GM12878 (cell line): Measurements from ENCODE around the gene NTM. TPM values are rescaled to one million over a fixed set of nuclear protein-coding genes. Genes with fewer than 3 reads are reported as not detected.

ENCODE experiments used
- ATAC-seq: fragments of 200-7000 bp; cut with Tn5 transposase; 3 replicates; pipeline ENCODE4 v1.9.1; 2020; ENCODE audit warnings: mild to moderate bottlenecking, moderate library complexity
- BruUV-seq: library from RNA; stranded (reverse); fragments of 400-500 nt; replicated peaks from 2 replicates; lab custom pipeline; 2021; lab: Mats Ljungman, UMichigan
- CTCF ChIA-PET: fragments of 300-600 bp; sonication (Branson Sonifier 250); formaldehyde crosslinking; extraction: SDS; loops from one replicate; lab custom pipeline; 2021; ENCODE audit warnings: inconsistent platforms; lab: Yijun Ruan, JAX
- POLR2A ChIA-PET: fragments of 350-600 bp; formaldehyde crosslinking; extraction: SDS; loops from one replicate; lab custom pipeline; 2021; ENCODE audit warnings: inconsistent platforms; lab: Charles Lee
- RAD21 ChIA-PET: fragments of 300-600 bp; sonication (Branson Sonifier 250); formaldehyde crosslinking; loops from one replicate; lab custom pipeline; 2023; ENCODE audit warnings: antibody characterized with exemption; ENCODE audit not compliant: unreplicated experiment; lab: Charles Lee
- SMC1A ChIA-PET: fragments of 300-600 bp; sonication (Branson Sonifier 250); formaldehyde crosslinking; loops from one replicate; lab custom pipeline; 2023; ENCODE audit not compliant: unreplicated experiment, uncharacterized antibody; lab: Charles Lee
- DNase-seq: peaks from one replicate; pipeline ENCODE4 v3.0.0-alpha.2; 2011; ENCODE audit warnings: low read depth, low spot score
- FAIRE-seq: peaks from 3 replicates; lab custom pipeline; 2011; peaks lifted over from hg19 to GRCh38; lab: Jason Lieb, UNC
- H2AFZ ChIP-seq: 2 replicates; pipeline ENCODE4 v1.6.0; 2011; ENCODE audit warnings: low read depth, low read length, control low read depth; ENCODE audit not compliant: control insufficient read depth
- H3K27ac ChIP-seq: 2 replicates; pipeline ENCODE4 v1.5.1; 2011; ENCODE audit warnings: control low read depth; ENCODE audit not compliant: control insufficient read depth, insufficient read depth
- H3K27me3 ChIP-seq, 2 experiments: replicated peaks in 1 of 2; 2 replicates each; pipeline versions ENCODE4 v1.6.0 to v1.6.1; 2011; ENCODE audit warnings: low read length in 1 of 2; ENCODE audit not compliant: control insufficient read depth in 2 of 2, insufficient read depth in 2 of 2
- H3K36me3 ChIP-seq, 2 experiments: 2 replicates each; pipeline ENCODE4 v1.5.1; 2011; ENCODE audit warnings: low read length in 1 of 2; ENCODE audit not compliant: control insufficient read depth in 2 of 2, insufficient read depth in 2 of 2
- H3K4me1 ChIP-seq: 2 replicates; pipeline ENCODE4 v1.6.1; 2011; ENCODE audit warnings: mild to moderate bottlenecking, low read length, moderate library complexity, mixed read lengths; ENCODE audit not compliant: control insufficient read depth, insufficient read depth
- H3K4me2 ChIP-seq: 2 replicates; pipeline ENCODE4 v1.6.0; 2011; ENCODE audit warnings: control low read depth; ENCODE audit not compliant: control insufficient read depth, insufficient read depth
- H3K4me3 ChIP-seq: fragments of 200-600 bp; sonication (generic); 2 replicates; pipeline ENCODE4 v1.5.1; 2016
- H3K79me2 ChIP-seq: 2 replicates; pipeline ENCODE4 v1.6.0; 2011; ENCODE audit warnings: low read length; ENCODE audit not compliant: control insufficient read depth, insufficient read depth
- H3K9ac ChIP-seq: 2 replicates; pipeline ENCODE4 v1.8.0; 2011; ENCODE audit warnings: low read length, control low read depth, mixed read lengths; ENCODE audit not compliant: control insufficient read depth, insufficient read depth
- H3K9me3 ChIP-seq: replicated peaks from 3 replicates; pipeline ENCODE4 v1.5.1; 2011; ENCODE audit warnings: mild to moderate bottlenecking, low read length; ENCODE audit not compliant: control insufficient read depth, insufficient read depth
- H4K20me1 ChIP-seq: 2 replicates; pipeline ENCODE4 v1.6.0; 2011; ENCODE audit not compliant: control insufficient read depth, insufficient read depth
- HSF1 ChIP-seq: fragments of 150-350 bp; IDR thresholded peaks from 2 replicates; pipeline ENCODE4 v1.6.1; 2014; ENCODE audit warnings: mild to moderate bottlenecking, low read depth, low read length
- JUNB ChIP-seq: IDR thresholded peaks from 2 replicates; pipeline ENCODE4 v1.6.1; 2016; ENCODE audit warnings: antibody characterized with exemption, mild to moderate bottlenecking
- MYC ChIP-seq: IDR thresholded peaks from 2 replicates; pipeline ENCODE4 v1.6.1; 2011; ENCODE audit warnings: mild to moderate bottlenecking, low read length, moderate library complexity, inconsistent platforms; ENCODE audit not compliant: insufficient read depth, insufficient replicate concordance, insufficient read length, severe bottlenecking
- POLR2AphosphoS5 ChIP-seq: IDR thresholded peaks from 2 replicates; pipeline ENCODE4 v1.6.1; 2011; ENCODE audit warnings: mild to moderate bottlenecking, low read length, inconsistent platforms
- TAF1 ChIP-seq: IDR thresholded peaks from 2 replicates; pipeline ENCODE4 v1.6.1; 2011; ENCODE audit warnings: mild to moderate bottlenecking, low read depth, low read length, borderline replicate concordance
- USF2 ChIP-seq: IDR thresholded peaks from 2 replicates; pipeline ENCODE4 v1.6.1; 2011; ENCODE audit warnings: low read depth, low read length, improper control_type of control experiment, borderline replicate concordance
- ZZZ3 ChIP-seq: IDR thresholded peaks from 2 replicates; pipeline ENCODE4 v1.6.1; 2011; ENCODE audit warnings: low read depth; ENCODE audit not compliant: control insufficient read depth, insufficient read length
- WGBS: methylation state at CpG from one replicate; pipeline ENCODE4 v1.1.6; 2016; ENCODE audit warnings: low lambda C conversion rate; ENCODE audit not compliant: insufficient replicate concordance, insufficient coverage; ENCODE audit errors: missing lambda C conversion rate; 5-methylcytosine and 5-hydroxymethylcytosine counted together
- in situ Hi-C: fragments of 300-500 bp; cut with MboI; formaldehyde crosslinking; loops from 9 replicates; pipeline ENCODE4 v1.14.3; 2018; ENCODE audit warnings: mixed read lengths
- intact Hi-C: fragments of 100-400 bp; cut with micrococcal nuclease; formaldehyde crosslinking; loops from one replicate; pipeline ENCODE4 v1.14.2; 2022; ENCODE audit not compliant: unreplicated experiment
- polyA plus RNA-seq, 11 experiments: library from polyadenylated mRNA; depleted of rRNA in 4 of 11; unstranded in 6 of 11; stranded (reverse) in 5 of 11; fragments of >200 nt; fragmentation: Nextera tagmentation in 4 of 11; fragmentation: Illumina TruSeq in 1 of 11; extraction: Ambion mirVana in 4 of 11; extraction: Trizol in 1 of 11; gene quantifications; 1 replicate in 1 of 11; 2 replicates in 10 of 11; pipeline versions ENCODE4 v1.2.1 to v1.2.3, GENCODE V29; 2011 to 2016; ENCODE audit warnings: inconsistent platforms in 2 of 11, missing spikeins in 2 of 11, low read depth in 1 of 11
- total RNA-seq, 4 experiments: library from RNA; depleted of rRNA in 3 of 4; stranded (reverse); fragments of >200 nt in 3 of 4; fragmentation: Illumina TruSeq in 1 of 4; extraction: Trizol in 1 of 4; gene quantifications; 2 replicates each; pipeline versions ENCODE4 v1.2.1 to v1.2.3, GENCODE V29; 2013 to 2021
- TF ChIP-seq, protein P1 (sequence below): IDR thresholded peaks from 2 replicates; pipeline ENCODE4 v1.6.1; 2012; ENCODE audit warnings: low read depth, low read length, improper control_type of control experiment
- TF ChIP-seq, protein P2 (sequence below): fragments of 450-650 bp; IDR thresholded peaks from 2 replicates; pipeline ENCODE4 v1.6.1; 2016; ENCODE audit warnings: mild to moderate bottlenecking
- TF ChIP-seq, protein P3 (sequence below): fragments of 450-650 bp; IDR thresholded peaks from 2 replicates; pipeline ENCODE4 v1.6.1; 2017; ENCODE audit warnings: low read depth, mild to moderate bottlenecking, moderate library complexity

The NTM gene
- total and polyA plus RNA-seq, 10 of the 15 experiments (the other 5 are each of a cell fraction or from before 2014, with no cell fraction given) = not detected

DNA sequence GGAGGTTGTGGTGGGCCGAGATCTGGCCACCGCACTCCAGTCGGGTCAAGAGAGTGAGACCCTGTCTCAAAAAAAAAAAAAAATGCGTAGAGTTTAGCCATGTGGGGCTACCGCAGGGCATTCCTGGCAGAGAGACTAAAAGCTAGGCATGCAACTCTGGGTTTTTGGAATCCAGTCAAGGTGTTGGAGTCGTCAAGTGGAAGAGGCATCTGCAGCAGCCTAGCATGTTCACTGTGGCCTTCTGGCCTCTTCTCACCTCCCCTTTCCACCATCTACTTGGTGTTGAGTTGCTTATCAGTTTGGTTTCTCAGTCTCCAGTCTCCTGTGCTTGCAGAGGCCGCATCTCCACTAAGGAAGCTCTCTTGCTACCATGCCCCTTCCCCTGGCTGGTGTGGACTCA lies 572.5 kb downstream of the NTM start (continued):
- TF ChIP-seq USF2 (no peak), JUNB (no peak)
- TF ChIP-seq, protein P1, sequence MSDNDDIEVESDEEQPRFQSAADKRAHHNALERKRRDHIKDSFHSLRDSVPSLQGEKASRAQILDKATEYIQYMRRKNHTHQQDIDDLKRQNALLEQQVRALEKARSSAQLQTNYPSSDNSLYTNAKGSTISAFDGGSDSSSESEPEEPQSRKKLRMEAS = no peak

GRCh38 chr11:131943295-131943694 lies 572.9 kb downstream of the NTM start:
- RAD21 ChIA-PET = no interaction called here
- Histone ChIP-seq H3K9ac (no peak overlapping the region), H3K4me2 (no peak overlapping the region), H4K20me1 (no peaks in the 10 kb centered on the region), H3K4me3 (no peak overlapping the region), H3K36me3 (no peaks in the 10 kb centered on the region), H3K27ac (no peak overlapping the region), H3K27me3 (peaks cover 0 to 2% of the 10 kb centered on the region in 2 experiments; a peak in 2 of 4 replicates), H3K79me2 (no peaks in the 10 kb centered on the region), H3K4me1 (peaks cover 1% of the 10 kb centered on the region), H3K9me3 (no peaks in the 10 kb centered on the region), H2AFZ (no peak overlapping the region)
- DNase-seq (no peak), FAIRE-seq (no peak), ATAC-seq (no peak)
- intact Hi-C loops (no loop called here), in situ Hi-C loops (no loop called here)
- no TSS peak for BruUV-seq
- CTCF ChIA-PET = no interaction called here
- POLR2A ChIA-PET = no interaction called here
- SMC1A ChIA-PET = no interaction called here
- TF ChIP-seq, protein P2, sequence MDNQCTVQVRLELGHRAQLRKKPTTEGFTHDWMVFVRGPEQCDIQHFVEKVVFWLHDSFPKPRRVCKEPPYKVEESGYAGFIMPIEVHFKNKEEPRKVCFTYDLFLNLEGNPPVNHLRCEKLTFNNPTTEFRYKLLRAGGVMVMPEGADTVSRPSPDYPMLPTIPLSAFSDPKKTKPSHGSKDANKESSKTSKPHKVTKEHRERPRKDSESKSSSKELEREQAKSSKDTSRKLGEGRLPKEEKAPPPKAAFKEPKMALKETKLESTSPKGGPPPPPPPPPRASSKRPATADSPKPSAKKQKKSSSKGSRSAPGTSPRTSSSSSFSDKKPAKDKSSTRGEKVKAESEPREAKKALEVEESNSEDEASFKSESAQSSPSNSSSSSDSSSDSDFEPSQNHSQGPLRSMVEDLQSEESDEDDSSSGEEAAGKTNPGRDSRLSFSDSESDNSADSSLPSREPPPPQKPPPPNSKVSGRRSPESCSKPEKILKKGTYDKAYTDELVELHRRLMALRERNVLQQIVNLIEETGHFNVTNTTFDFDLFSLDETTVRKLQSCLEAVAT = no peak
- TF ChIP-seq, protein P3, sequence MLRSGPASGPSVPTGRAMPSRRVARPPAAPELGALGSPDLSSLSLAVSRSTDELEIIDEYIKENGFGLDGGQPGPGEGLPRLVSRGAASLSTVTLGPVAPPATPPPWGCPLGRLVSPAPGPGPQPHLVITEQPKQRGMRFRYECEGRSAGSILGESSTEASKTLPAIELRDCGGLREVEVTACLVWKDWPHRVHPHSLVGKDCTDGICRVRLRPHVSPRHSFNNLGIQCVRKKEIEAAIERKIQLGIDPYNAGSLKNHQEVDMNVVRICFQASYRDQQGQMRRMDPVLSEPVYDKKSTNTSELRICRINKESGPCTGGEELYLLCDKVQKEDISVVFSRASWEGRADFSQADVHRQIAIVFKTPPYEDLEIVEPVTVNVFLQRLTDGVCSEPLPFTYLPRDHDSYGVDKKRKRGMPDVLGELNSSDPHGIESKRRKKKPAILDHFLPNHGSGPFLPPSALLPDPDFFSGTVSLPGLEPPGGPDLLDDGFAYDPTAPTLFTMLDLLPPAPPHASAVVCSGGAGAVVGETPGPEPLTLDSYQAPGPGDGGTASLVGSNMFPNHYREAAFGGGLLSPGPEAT = no peak
- TF ChIP-seq POLR2AphosphoS5 (no peak), ZZZ3 (no peak), HSF1 (no peak), MYC (no peak), TAF1 (no peak)
- whole genome bisulfite sequencing = 25% methylated on average over 6 of the region's 6 CpGs
